Naive thymus-derived CD4-positive, alpha-beta T cell (primary cell): ENCODE measurements around the gene GHR. TPM values are rescaled to one million over a fixed set of nuclear protein-coding genes. Genes with fewer than 3 reads are reported as not detected.
"Not testable (repeated sequence)": the region's sequence is repeated elsewhere in the genome, so short reads cannot be mapped to it uniquely, and the experiment has no call there.

Experiments
- ATAC-seq: fragments of 150-1000 bp; cut with Tn5 transposase; 2 replicates; pipeline ENCODE4 v1.10.0; 2021; ENCODE audit warnings: mild to moderate bottlenecking, moderate library complexity
- CTCF ChIA-PET: fragments of 350-600 bp; sonication (Branson Sonifier 250); formaldehyde crosslinking; loops from one replicate; lab custom pipeline; 2021; ENCODE audit warnings: antibody characterized with exemption; lab: Charles Lee
- POLR2A ChIA-PET: fragments of 350-600 bp; sonication (Branson Sonifier 250); formaldehyde crosslinking; loops from one replicate; lab custom pipeline; 2021; ENCODE audit warnings: antibody characterized with exemption, inconsistent platforms; lab: Charles Lee
- DNase-seq, 9 donors: peaks; one replicate each; pipeline versions ENCODE4 v3.0.0 to v3.0.0-alpha.2; 2020 to 2022; ENCODE audit warnings: mixed read lengths in 1 of 9
- H3K27ac ChIP-seq: one replicate; pipeline ENCODE4 v1.7.0; 2013; ENCODE audit warnings: mild to moderate bottlenecking, low read depth, low read length, moderate library complexity
- H3K27me3 ChIP-seq, 2 donors: one replicate each; pipeline ENCODE4 v1.7.0; 2013; ENCODE audit warnings: low read length in 2 of 2, mild to moderate bottlenecking in 2 of 2, moderate library complexity in 2 of 2; ENCODE audit not compliant: control insufficient read depth in 2 of 2, insufficient read depth in 2 of 2
- H3K36me3 ChIP-seq, 3 experiments: 1 replicate in 2 of 3; 2 replicates in 1 of 3; pipeline ENCODE4 v1.7.0; 2013; ENCODE audit warnings: low read length in 3 of 3, mild to moderate bottlenecking in 3 of 3, moderate library complexity in 1 of 3; ENCODE audit not compliant: insufficient read depth in 3 of 3, control insufficient read depth in 2 of 3
- H3K4me1 ChIP-seq, 2 donors: one replicate each; pipeline ENCODE4 v1.7.0; 2013; ENCODE audit warnings: low read length in 2 of 2, mild to moderate bottlenecking in 2 of 2, moderate library complexity in 1 of 2; ENCODE audit not compliant: control insufficient read depth in 2 of 2, insufficient read depth in 2 of 2
- H3K4me3 ChIP-seq: 2 replicates; pipeline ENCODE4 v1.7.0; 2013; ENCODE audit warnings: mild to moderate bottlenecking, low read length
- H3K9me3 ChIP-seq, 3 experiments: 1 replicate in 2 of 3; 2 replicates in 1 of 3; pipeline ENCODE4 v1.7.0; 2013; ENCODE audit warnings: low read length in 3 of 3; ENCODE audit not compliant: control insufficient read depth in 2 of 3
- H3K27ac Mint-ChIP-seq, 9 donors: one replicate each; pipeline ENCODE4 v1.8.0; 2020 to 2022; ENCODE audit warnings: mixed read lengths in 9 of 9, mild to moderate bottlenecking in 8 of 9, moderate library complexity in 5 of 9, inconsistent platforms in 2 of 9
- H3K27me3 Mint-ChIP-seq, 5 donors: one replicate each; pipeline ENCODE4 v1.8.0; 2021 to 2022; ENCODE audit warnings: mixed read lengths in 5 of 5, mild to moderate bottlenecking in 1 of 5
- H3K36me3 Mint-ChIP-seq, 5 donors: one replicate each; pipeline ENCODE4 v1.8.0; 2020 to 2022; ENCODE audit warnings: mixed read lengths in 5 of 5, mild to moderate bottlenecking in 3 of 5, inconsistent platforms in 1 of 5
- H3K4me1 Mint-ChIP-seq, 7 donors: one replicate each; pipeline ENCODE4 v1.8.0; 2020 to 2022; ENCODE audit warnings: mixed read lengths in 7 of 7, mild to moderate bottlenecking in 3 of 7, inconsistent platforms in 1 of 7
- H3K4me3 Mint-ChIP-seq, 10 donors: one replicate each; pipeline ENCODE4 v1.8.0; 2020 to 2022; ENCODE audit warnings: mild to moderate bottlenecking in 10 of 10, mixed read lengths in 10 of 10, moderate library complexity in 6 of 10, inconsistent platforms in 2 of 10
- H3K9me3 Mint-ChIP-seq, 11 donors: one replicate each; pipeline ENCODE4 v1.8.0; 2020 to 2022; ENCODE audit warnings: mixed read lengths in 11 of 11, mild to moderate bottlenecking in 4 of 11, inconsistent platforms in 1 of 11, moderate library complexity in 1 of 11
- intact Hi-C, 2 donors: fragments of 100-400 bp; cut with micrococcal nuclease; formaldehyde crosslinking; loops; one replicate each; pipeline ENCODE4 v1.15.1; 2023
- polyA plus RNA-seq, 2 donors: library from polyadenylated mRNA; unstranded; fragments of 300-500 nt; fragmentation: Illumina TruSeq; gene quantifications; one replicate each; pipeline ENCODE4 v1.2.3, GENCODE V29; 2021
- total RNA-seq, 6 experiments: library from RNA in 5 of 6; stranded (reverse) in 5 of 6; gene quantifications; 1 replicate in 5 of 6; 2 replicates in 1 of 6; pipeline ENCODE4 v1.2.3 and lab custom pipeline; 2021 to 2026

Gene GHR
- total and polyA plus RNA-seq, 7 experiments from 2014 or later = not detected

GRCh38 chr5:42578901-42579300 lies 155.7 kb downstream of the GHR start:
- not testable (repeated sequence) for H3K27ac Mint-ChIP-seq, DNase-seq, H3K36me3 Mint-ChIP-seq

DNA sequence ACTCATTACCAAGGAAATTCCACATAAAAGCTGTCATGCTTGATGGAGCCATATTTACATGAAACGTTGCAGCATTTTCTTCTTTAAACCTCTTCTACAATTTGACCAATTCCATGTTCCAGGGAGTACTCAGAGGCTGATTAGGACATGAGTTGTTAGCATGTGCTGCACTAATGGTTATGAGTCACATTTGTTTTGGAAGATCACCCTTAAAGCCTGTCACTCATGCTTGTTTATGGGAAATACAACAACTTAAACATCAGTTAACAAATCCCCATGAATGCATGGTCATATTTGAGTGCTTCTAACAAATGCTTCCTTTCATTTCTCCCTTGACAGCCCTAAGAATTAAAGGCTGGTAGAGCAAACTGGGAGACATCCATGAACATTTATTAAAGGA lies 156.1 kb downstream of the GHR start:
- peaks cover 0 to 6% (median 2%) of the 10 kb centered on the region in 7 donors for H3K4me1 Mint-ChIP-seq
- Histone ChIP-seq H3K4me1 (no peaks in the 10 kb centered on the region), H3K4me3 (no peak overlapping the region), H3K9me3 (no peaks in the 10 kb centered on the region), H3K27ac (no peak overlapping the region), H3K27me3 (peaks cover 0 to 2% of the 10 kb centered on the region in 2 donors), H3K36me3 (no peaks in the 10 kb centered on the region)
- intact Hi-C loops = no loop called here
- ATAC-seq = no peak
- no peak overlapping the region for H3K27ac Mint-ChIP-seq
- H3K27me3 Mint-ChIP-seq = peaks cover 11 to 40% (median 27%) of the 10 kb centered on the region in 5 donors
- ChIA-PET POLR2A (no interaction called here), CTCF (interaction anchor here (0.6 to 1.1 kb wide), 2 partner anchors 11 to 525 kb away, joined by 3 read pairs; no protein-coding TSS in a partner anchor)
- DNase-seq = no peak
- H3K36me3 Mint-ChIP-seq = no peaks in the 10 kb centered on the region
- peaks cover 0 to 2% (median 0%) of the 10 kb centered on the region in 11 donors for H3K9me3 Mint-ChIP-seq
- no peak overlapping the region for H3K4me3 Mint-ChIP-seq

More at GRCh38 chr5:42578901-42579300, 155.7 kb downstream of the GHR start:
- H3K4me1 Mint-ChIP-seq, POLR2A ChIA-PET, H3K27me3 ChIP-seq, H3K4me3 ChIP-seq, ATAC-seq, H3K27ac ChIP-seq, H3K9me3 Mint-ChIP-seq, H3K4me1 ChIP-seq, intact Hi-C loops, H3K4me3 Mint-ChIP-seq, H3K36me3 ChIP-seq, H3K9me3 ChIP-seq: not testable (repeated sequence)
- peaks cover 11 to 40% (median 27%) of the 10 kb centered on the region in 5 donors for H3K27me3 Mint-ChIP-seq
- CTCF ChIA-PET = interaction anchor here (1.1 kb wide), 1 partner anchor 11 kb away, joined by 3 read pairs; no protein-coding TSS in a partner anchor

DNA sequence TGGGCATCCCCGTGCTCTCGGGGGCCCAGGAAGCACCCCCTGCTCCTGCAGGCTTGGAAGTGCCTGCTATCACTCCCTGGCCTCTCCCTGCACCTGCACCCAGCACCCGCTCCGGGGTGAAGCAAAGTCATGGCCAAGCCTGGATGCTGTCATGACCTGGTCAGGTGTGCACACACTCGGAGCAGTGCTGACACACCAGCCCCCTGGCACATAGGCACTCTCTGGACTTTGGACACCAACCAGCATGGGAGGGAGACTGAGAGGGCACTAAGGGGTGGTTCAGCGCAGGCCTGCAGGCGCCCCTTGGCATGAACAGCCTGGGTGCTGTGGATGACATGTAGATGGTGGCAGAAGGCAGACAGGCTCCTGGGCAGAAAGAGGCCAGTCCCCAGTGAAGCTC lies 158.6 kb downstream of the GHR start:
- ChIA-PET POLR2A (no interaction called here), CTCF (no interaction called here)
- H3K4me3 ChIP-seq = no peak overlapping the region
- Mint-ChIP-seq H3K27me3 (peaks cover 12 to 45% (median 24%) of the 10 kb centered on the region in 5 donors), H3K4me1 (peaks cover 0 to 6% (median 2%) of the 10 kb centered on the region in 7 donors), H3K36me3 (no peaks in the 10 kb centered on the region), H3K27ac (no peak overlapping the region), H3K4me3 (no peak overlapping the region), H3K9me3 (peaks cover 0 to 2% (median 0%) of the 10 kb centered on the region in 11 donors)
- H3K4me1 ChIP-seq = no peaks in the 10 kb centered on the region
- ATAC-seq = no peak
- no peaks in the 10 kb centered on the region for H3K9me3 ChIP-seq
- H3K36me3 ChIP-seq = no peaks in the 10 kb centered on the region
- intact Hi-C loops = loop anchor here (2.0 to 10.0 kb wide), 2 partner anchors 303 to 307 kb away; no protein-coding TSS in a partner anchor
- H3K27ac ChIP-seq = no peak overlapping the region
- H3K27me3 ChIP-seq = peaks cover 0 to 6% of the 10 kb centered on the region in 2 donors
- DNase-seq = no peak

DNA sequence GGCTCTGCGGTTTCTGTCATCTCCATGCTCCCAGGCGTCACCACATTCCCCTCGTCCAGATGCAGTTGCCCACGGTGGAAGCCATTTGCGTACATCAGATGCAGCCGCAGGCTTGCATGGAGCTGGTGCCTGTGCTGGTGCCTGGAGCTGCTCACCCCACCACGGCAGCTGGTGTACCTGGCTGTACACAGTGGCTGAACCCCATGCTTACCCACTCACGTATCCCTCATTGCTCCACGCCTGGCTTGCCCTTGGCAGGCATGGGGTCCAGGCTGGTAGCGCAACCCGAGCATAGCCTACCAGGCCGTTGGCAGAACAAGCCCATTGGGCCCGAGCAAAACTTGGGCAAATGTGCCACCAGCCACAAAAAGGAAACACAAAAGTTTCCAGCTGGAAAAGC lies 159.5 kb downstream of the GHR start:
- H3K4me3 Mint-ChIP-seq = no peak overlapping the region
- ChIA-PET POLR2A (no interaction called here), CTCF (no interaction called here)
- no peak overlapping the region for H3K27ac Mint-ChIP-seq
- no peak overlapping the region for H3K27ac ChIP-seq
- H3K36me3 Mint-ChIP-seq = no peaks in the 10 kb centered on the region
- H3K9me3 ChIP-seq = no peaks in the 10 kb centered on the region
- H3K9me3 Mint-ChIP-seq = peaks cover 0 to 2% (median 0%) of the 10 kb centered on the region in 11 donors
- H3K27me3 ChIP-seq = peaks cover 0 to 6% of the 10 kb centered on the region in 2 donors
- peaks cover 0 to 6% (median 2%) of the 10 kb centered on the region in 7 donors for H3K4me1 Mint-ChIP-seq
- H3K36me3 ChIP-seq = no peaks in the 10 kb centered on the region
- no peak overlapping the region for H3K4me3 ChIP-seq
- DNase-seq (no peak), ATAC-seq (no peak)
- peaks cover 15 to 39% (median 19%) of the 10 kb centered on the region in 5 donors for H3K27me3 Mint-ChIP-seq
- no peaks in the 10 kb centered on the region for H3K4me1 ChIP-seq
- intact Hi-C loops = loop anchor here (1.0 to 10.0 kb wide), 4 partner anchors 185 to 726 kb away; no protein-coding TSS in a partner anchor

DNA sequence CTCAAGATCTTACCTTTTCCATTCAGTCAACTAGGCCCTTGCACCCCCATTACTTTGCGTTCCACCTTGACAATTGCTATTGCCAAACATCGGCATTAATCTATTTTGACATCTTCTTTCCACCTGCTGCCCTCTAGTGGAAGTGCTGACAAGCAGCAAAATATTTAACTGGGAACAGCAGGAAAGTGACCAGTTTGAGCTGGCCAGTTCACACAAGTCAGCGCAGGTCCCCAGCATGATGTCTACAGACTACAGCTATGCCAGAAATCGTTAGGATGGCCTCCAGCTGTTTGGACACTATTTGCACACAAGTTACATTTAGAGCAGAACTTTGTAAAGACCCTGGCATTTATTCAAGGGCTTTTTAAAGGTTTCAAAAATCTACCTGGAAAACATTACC lies 160.1 kb downstream of the GHR start:
- Mint-ChIP-seq H3K9me3 (peaks cover 0 to 2% (median 0%) of the 10 kb centered on the region in 11 donors), H3K27me3 (peaks cover 15 to 39% (median 21%) of the 10 kb centered on the region in 5 donors), H3K4me1 (peaks cover 0 to 6% (median 2%) of the 10 kb centered on the region in 7 donors), H3K4me3 (no peak overlapping the region), H3K36me3 (no peaks in the 10 kb centered on the region), H3K27ac (no peak overlapping the region)
- Histone ChIP-seq H3K27me3 (peaks cover 0 to 6% of the 10 kb centered on the region in 2 donors), H3K4me3 (no peak overlapping the region), H3K27ac (no peak overlapping the region), H3K9me3 (no peaks in the 10 kb centered on the region), H3K4me1 (no peaks in the 10 kb centered on the region), H3K36me3 (no peaks in the 10 kb centered on the region)
- intact Hi-C loops = loop anchor here (1.0 to 10.0 kb wide), 4 partner anchors 184 to 727 kb away; no protein-coding TSS in a partner anchor
- ChIA-PET CTCF (interaction anchor here (1.4 kb wide), 1 partner anchor 184 kb away, joined by 3 read pairs; no protein-coding TSS in a partner anchor), POLR2A (no interaction called here)
- ATAC-seq (peak; percentile 68), DNase-seq (peak in 5 of 9 donors; percentile 8 to 24 (median 12))

- intact Hi-C loops = loop anchor here in 1 of 2 donors (10.0 kb wide), 1 partner anchor 298 kb away; no protein-coding TSS in a partner anchor
- POLR2A ChIA-PET = no interaction called here
Observed at GRCh38 chr5:42586625-42587024, 163.4 kb downstream of the GHR start.

More at GRCh38 chr5:42586625-42587024, 163.4 kb downstream of the GHR start:
- peaks cover 23 to 47% (median 29%) of the 10 kb centered on the region in 5 donors for H3K27me3 Mint-ChIP-seq
- no peaks in the 10 kb centered on the region for H3K36me3 Mint-ChIP-seq
- H3K27ac Mint-ChIP-seq = no peak overlapping the region
- H3K9me3 ChIP-seq = no peaks in the 10 kb centered on the region
- H3K27ac ChIP-seq = no peak overlapping the region
- H3K4me3 Mint-ChIP-seq = no peak overlapping the region
- no peaks in the 10 kb centered on the region for H3K36me3 ChIP-seq
- CTCF ChIA-PET = no interaction called here
- H3K9me3 Mint-ChIP-seq = peaks cover 0 to 2% (median 0%) of the 10 kb centered on the region in 11 donors
- ATAC-seq (no peak), DNase-seq (no peak)
- no peak overlapping the region for H3K4me3 ChIP-seq
- H3K4me1 ChIP-seq = no peaks in the 10 kb centered on the region
- H3K27me3 ChIP-seq = peaks cover 0 to 6% of the 10 kb centered on the region in 2 donors
- peaks cover 2 to 8% (median 4%) of the 10 kb centered on the region in 7 donors for H3K4me1 Mint-ChIP-seq
